HG03354 (cell line): ENCODE results near the gene SUGCT.
A peak's percentile ranks its signal among the peaks of the same experiment; 100 is the strongest.

Source experiments
- ATAC-seq: cut with Tn5 transposase; IDR thresholded peaks from one replicate; pipeline ENCODE4 v1.9.1; 2021; ENCODE audit warnings: mild to moderate bottlenecking; ENCODE audit not compliant: unreplicated experiment, poor library complexity, severe bottlenecking

The SUGCT gene

GRCh38 chr7:40811666-40812065, 676.9 kb downstream of the SUGCT start:
- ATAC-seq: no peak

- ATAC-seq: no peak
Measured at GRCh38 chr7:40815022-40815421, 680.2 kb downstream of the SUGCT start.

GRCh38 chr7:40815512-40815911, 680.7 kb downstream of the SUGCT start:
- no peak for ATAC-seq

GRCh38 chr7:40822861-40823260, 688.1 kb downstream of the SUGCT start:
- no peak for ATAC-seq

GRCh38 chr7:40824461-40824860, 689.7 kb downstream of the SUGCT start:
- no peak for ATAC-seq

- ATAC-seq: no peak
Measured at GRCh38 chr7:40826411-40827221, 691.8 kb downstream of the SUGCT start.

- ATAC-seq: no peak
Measured at GRCh38 chr7:40827222-40828085, 692.6 kb downstream of the SUGCT start.

- ATAC-seq: no peak
Measured at GRCh38 chr7:40828686-40829600, 694.1 kb downstream of the SUGCT start.

- ATAC-seq: no peak
Measured at GRCh38 chr7:40833191-40833887, 698.5 kb downstream of the SUGCT start.

GRCh38 chr7:40833888-40834234, 699.1 kb downstream of the SUGCT start:
- ATAC-seq: no peak

GRCh38 chr7:40836218-40836617, 701.4 kb downstream of the SUGCT start:
- ATAC-seq: peak; percentile 61

GRCh38 chr7:40839881-40840280, 705.1 kb downstream of the SUGCT start:
- no peak for ATAC-seq

- ATAC-seq: no peak
Measured at GRCh38 chr7:40840990-40841389, 706.2 kb downstream of the SUGCT start.

GRCh38 chr7:40842641-40843040, 707.8 kb downstream of the SUGCT start:
- no peak for ATAC-seq

GRCh38 chr7:40843338-40843985, 708.7 kb downstream of the SUGCT start:
- no peak for ATAC-seq

GRCh38 chr7:40845943-40846342, 711.1 kb downstream of the SUGCT start:
- ATAC-seq: no peak

GRCh38 chr7:40847921-40848320, 713.1 kb downstream of the SUGCT start:
- ATAC-seq: no peak

GRCh38 chr7:40848541-40849221, 713.9 kb downstream of the SUGCT start:
- no peak for ATAC-seq
